ENCODE measurements around the gene CEP83.

The CEP83 gene

GRCh38 chr12:94327809-94328208, 131.9 kb downstream of the CEP83 start:
- TF ChIP-seq TOX (CRISPR knock-in tag; IDR thresholded peaks at IDR 0.05; ENCODE audit: borderline replicate concordance) = no peak
- TF ChIP-seq SNAI2 (CRISPR knock-in tag; IDR thresholded peaks at IDR 0.05) = no peak
- TF ChIP-seq OSR1 (CRISPR knock-in tag; IDR thresholded peaks at IDR 0.05) = no peak
- TF ChIP-seq, protein P1, sequence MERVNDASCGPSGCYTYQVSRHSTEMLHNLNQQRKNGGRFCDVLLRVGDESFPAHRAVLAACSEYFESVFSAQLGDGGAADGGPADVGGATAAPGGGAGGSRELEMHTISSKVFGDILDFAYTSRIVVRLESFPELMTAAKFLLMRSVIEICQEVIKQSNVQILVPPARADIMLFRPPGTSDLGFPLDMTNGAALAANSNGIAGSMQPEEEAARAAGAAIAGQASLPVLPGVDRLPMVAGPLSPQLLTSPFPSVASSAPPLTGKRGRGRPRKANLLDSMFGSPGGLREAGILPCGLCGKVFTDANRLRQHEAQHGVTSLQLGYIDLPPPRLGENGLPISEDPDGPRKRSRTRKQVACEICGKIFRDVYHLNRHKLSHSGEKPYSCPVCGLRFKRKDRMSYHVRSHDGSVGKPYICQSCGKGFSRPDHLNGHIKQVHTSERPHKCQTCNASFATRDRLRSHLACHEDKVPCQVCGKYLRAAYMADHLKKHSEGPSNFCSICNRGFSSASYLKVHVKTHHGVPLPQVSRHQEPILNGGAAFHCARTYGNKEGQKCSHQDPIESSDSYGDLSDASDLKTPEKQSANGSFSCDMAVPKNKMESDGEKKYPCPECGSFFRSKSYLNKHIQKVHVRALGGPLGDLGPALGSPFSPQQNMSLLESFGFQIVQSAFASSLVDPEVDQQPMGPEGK (CRISPR knock-in tag; IDR thresholded peaks at IDR 0.05; ENCODE audit: borderline replicate concordance) = no peak
- no peak for TF ChIP-seq RARB (CRISPR knock-in tag; IDR thresholded peaks at IDR 0.05)
- TF ChIP-seq ISL1 (CRISPR knock-in tag; IDR thresholded peaks at IDR 0.05) = no peak
- no peak for ATAC-seq

GRCh38 chr12:94326727-94327126, 132.9 kb downstream of the CEP83 start:
- peak; percentile 60 for ATAC-seq
- TF ChIP-seq ISL1 (CRISPR knock-in tag; IDR thresholded peaks at IDR 0.05) (peak; percentile 60), ZNF565 (CRISPR knock-in tag; conservative IDR thresholded peaks at IDR 0.05; ENCODE audit: low read depth) (no peak)

DNA sequence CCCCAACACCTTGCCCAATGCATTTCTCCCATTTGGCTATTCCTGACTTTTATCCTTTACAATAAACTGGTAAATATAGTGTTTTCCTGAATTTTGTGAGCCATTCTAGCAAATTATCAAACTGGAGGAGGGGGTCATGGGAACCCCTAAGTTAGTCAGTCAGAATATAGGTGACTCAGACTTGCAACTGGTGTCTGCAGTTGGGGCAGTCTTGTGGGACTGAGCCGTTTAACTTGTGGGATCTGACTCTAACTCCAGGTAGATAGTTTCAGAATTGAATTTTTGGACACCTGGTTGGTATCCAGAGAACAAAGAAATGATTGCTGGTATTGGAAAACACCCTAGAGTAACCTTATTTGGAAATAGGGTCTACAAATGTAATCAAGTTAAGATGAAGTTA, 133.4 kb downstream of the CEP83 start:
- no peak for ATAC-seq
- no peak for TF ChIP-seq GLIS3 (CRISPR knock-in tag; IDR thresholded peaks at IDR 0.05)
- no peak for TF ChIP-seq ESRRG (CRISPR knock-in tag; IDR thresholded peaks at IDR 0.05)

- ATAC-seq = no peak
- no peak for TF ChIP-seq ISL1 (CRISPR knock-in tag; IDR thresholded peaks at IDR 0.05)
- TF ChIP-seq RARB (CRISPR knock-in tag; IDR thresholded peaks at IDR 0.05) = no peak
- TF ChIP-seq ZNF8 (CRISPR knock-in tag; IDR thresholded peaks at IDR 0.05) = no peak
- TF ChIP-seq, protein P2, sequence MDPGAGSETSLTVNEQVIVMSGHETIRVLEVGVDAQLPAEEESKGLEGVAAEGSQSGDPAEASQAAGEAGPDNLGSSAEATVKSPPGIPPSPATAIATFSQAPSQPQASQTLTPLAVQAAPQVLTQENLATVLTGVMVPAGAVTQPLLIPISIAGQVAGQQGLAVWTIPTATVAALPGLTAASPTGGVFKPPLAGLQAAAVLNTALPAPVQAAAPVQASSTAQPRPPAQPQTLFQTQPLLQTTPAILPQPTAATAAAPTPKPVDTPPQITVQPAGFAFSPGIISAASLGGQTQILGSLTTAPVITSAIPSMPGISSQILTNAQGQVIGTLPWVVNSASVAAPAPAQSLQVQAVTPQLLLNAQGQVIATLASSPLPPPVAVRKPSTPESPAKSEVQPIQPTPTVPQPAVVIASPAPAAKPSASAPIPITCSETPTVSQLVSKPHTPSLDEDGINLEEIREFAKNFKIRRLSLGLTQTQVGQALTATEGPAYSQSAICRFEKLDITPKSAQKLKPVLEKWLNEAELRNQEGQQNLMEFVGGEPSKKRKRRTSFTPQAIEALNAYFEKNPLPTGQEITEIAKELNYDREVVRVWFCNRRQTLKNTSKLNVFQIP (CRISPR knock-in tag; IDR thresholded peaks at IDR 0.05; ENCODE audit: borderline replicate concordance, low read depth) = no peak
- TF ChIP-seq, protein P3, sequence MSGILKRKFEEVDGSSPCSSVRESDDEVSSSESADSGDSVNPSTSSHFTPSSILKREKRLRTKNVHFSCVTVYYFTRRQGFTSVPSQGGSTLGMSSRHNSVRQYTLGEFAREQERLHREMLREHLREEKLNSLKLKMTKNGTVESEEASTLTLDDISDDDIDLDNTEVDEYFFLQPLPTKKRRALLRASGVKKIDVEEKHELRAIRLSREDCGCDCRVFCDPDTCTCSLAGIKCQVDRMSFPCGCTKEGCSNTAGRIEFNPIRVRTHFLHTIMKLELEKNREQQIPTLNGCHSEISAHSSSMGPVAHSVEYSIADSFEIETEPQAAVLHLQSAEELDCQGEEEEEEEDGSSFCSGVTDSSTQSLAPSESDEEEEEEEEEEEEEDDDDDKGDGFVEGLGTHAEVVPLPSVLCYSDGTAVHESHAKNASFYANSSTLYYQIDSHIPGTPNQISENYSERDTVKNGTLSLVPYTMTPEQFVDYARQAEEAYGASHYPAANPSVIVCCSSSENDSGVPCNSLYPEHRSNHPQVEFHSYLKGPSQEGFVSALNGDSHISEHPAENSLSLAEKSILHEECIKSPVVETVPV (CRISPR knock-in tag; IDR thresholded peaks at IDR 0.05) = no peak
- TF ChIP-seq ZFP30 (CRISPR knock-in tag; IDR thresholded peaks at IDR 0.05) = no peak
Observed at GRCh38 chr12:94322346-94322745, 137.3 kb downstream of the CEP83 start.

DNA sequence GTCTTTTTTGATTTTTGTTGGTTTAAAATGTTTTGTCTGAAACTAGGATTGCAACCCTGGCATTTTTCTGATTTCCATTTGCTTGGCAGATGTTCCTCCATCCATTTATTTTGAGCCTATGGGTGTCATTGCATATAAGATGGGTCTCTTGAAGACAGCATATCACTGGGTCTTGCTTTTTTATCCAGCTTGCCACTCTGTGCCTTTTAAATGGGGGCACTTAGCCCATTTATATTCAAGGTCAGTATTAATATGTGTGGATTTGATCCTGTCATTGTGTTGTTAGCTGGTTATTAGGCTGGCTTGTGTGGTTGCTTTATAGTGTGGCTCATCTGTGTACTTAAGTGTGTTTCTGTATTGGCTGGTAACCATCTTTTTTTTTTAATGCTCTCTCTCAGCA, 139.6 kb downstream of the CEP83 start:
- no peak for TF ChIP-seq TOX (CRISPR knock-in tag; IDR thresholded peaks at IDR 0.05; ENCODE audit: borderline replicate concordance)
- TF ChIP-seq ZNF565 (CRISPR knock-in tag; conservative IDR thresholded peaks at IDR 0.05; ENCODE audit: low read depth) = no peak
- no peak for ATAC-seq

GRCh38 chr12:94318181-94318580, 141.5 kb downstream of the CEP83 start:
- no peak for ATAC-seq
- TF ChIP-seq ZNF565 (CRISPR knock-in tag; conservative IDR thresholded peaks at IDR 0.05; ENCODE audit: low read depth) = no peak
- TF ChIP-seq ZNF70 (CRISPR knock-in tag; IDR thresholded peaks at IDR 0.05) = no peak
- no peak for TF ChIP-seq RARB (CRISPR knock-in tag; IDR thresholded peaks at IDR 0.05)
- TF ChIP-seq ARNTL (CRISPR knock-in tag; IDR thresholded peaks at IDR 0.05; ENCODE audit: borderline replicate concordance, low read depth) = no peak
- TF ChIP-seq ZC3H10 (CRISPR knock-in tag; IDR thresholded peaks at IDR 0.05) = no peak
- TF ChIP-seq TOX (CRISPR knock-in tag; IDR thresholded peaks at IDR 0.05; ENCODE audit: borderline replicate concordance) = no peak
- TF ChIP-seq, protein P4, sequence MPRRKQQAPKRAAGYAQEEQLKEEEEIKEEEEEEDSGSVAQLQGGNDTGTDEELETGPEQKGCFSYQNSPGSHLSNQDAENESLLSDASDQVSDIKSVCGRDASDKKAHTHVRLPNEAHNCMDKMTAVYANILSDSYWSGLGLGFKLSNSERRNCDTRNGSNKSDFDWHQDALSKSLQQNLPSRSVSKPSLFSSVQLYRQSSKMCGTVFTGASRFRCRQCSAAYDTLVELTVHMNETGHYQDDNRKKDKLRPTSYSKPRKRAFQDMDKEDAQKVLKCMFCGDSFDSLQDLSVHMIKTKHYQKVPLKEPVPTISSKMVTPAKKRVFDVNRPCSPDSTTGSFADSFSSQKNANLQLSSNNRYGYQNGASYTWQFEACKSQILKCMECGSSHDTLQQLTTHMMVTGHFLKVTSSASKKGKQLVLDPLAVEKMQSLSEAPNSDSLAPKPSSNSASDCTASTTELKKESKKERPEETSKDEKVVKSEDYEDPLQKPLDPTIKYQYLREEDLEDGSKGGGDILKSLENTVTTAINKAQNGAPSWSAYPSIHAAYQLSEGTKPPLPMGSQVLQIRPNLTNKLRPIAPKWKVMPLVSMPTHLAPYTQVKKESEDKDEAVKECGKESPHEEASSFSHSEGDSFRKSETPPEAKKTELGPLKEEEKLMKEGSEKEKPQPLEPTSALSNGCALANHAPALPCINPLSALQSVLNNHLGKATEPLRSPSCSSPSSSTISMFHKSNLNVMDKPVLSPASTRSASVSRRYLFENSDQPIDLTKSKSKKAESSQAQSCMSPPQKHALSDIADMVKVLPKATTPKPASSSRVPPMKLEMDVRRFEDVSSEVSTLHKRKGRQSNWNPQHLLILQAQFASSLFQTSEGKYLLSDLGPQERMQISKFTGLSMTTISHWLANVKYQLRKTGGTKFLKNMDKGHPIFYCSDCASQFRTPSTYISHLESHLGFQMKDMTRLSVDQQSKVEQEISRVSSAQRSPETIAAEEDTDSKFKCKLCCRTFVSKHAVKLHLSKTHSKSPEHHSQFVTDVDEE (CRISPR knock-in tag; IDR thresholded peaks at IDR 0.05) = no peak
- TF ChIP-seq SNAI2 (CRISPR knock-in tag; IDR thresholded peaks at IDR 0.05) = no peak
- no peak for TF ChIP-seq ISL1 (CRISPR knock-in tag; IDR thresholded peaks at IDR 0.05)
- TF ChIP-seq ESRRG (CRISPR knock-in tag; IDR thresholded peaks at IDR 0.05) = no peak
